Parathyroid adenoma (tissue), 2 donors: ENCODE measurements around the gene LITAFD.

Source experiments
- H2AFZ ChIP-seq: fragments of 300-600 bp; sonication (generic); one replicate; pipeline ENCODE4 v1.7.0; 2017; ENCODE audit warnings: antibody characterized with exemption, mild to moderate bottlenecking
- H3K27ac ChIP-seq: fragments of 300-600 bp; sonication (generic); one replicate; pipeline ENCODE4 v1.7.0; 2017
- H3K27me3 ChIP-seq: fragments of 300-600 bp; sonication (generic); one replicate; pipeline ENCODE4 v1.7.0; 2017; ENCODE audit warnings: low read length; ENCODE audit not compliant: control insufficient read depth, insufficient read depth
- H3K36me3 ChIP-seq: fragments of 300-600 bp; sonication (generic); one replicate; pipeline ENCODE4 v1.7.0; 2017; ENCODE audit warnings: low read length; ENCODE audit not compliant: control insufficient read depth, insufficient read depth
- H3K4me1 ChIP-seq: fragments of 300-600 bp; sonication (generic); one replicate; pipeline ENCODE4 v1.7.0; 2017; ENCODE audit warnings: control low read depth
- H3K4me2 ChIP-seq: fragments of 300-600 bp; sonication (generic); one replicate; pipeline ENCODE4 v1.7.0; 2017; ENCODE audit warnings: low read length
- H3K4me3 ChIP-seq: fragments of 300-600 bp; sonication (generic); one replicate; pipeline ENCODE4 v1.7.0; 2017; ENCODE audit warnings: low read depth, low read length
- H3K79me2 ChIP-seq: fragments of 300-600 bp; sonication (generic); one replicate; pipeline ENCODE4 v1.7.0; 2017; ENCODE audit warnings: control low read depth
- H3K9ac ChIP-seq: fragments of 300-600 bp; sonication (generic); one replicate; pipeline ENCODE4 v1.7.0; 2017; ENCODE audit warnings: mild to moderate bottlenecking
- H3K9me3 ChIP-seq: fragments of 300-600 bp; sonication (generic); one replicate; pipeline ENCODE4 v1.7.0; 2017; ENCODE audit warnings: low read length; ENCODE audit not compliant: control insufficient read depth
- TF ChIP-seq, protein P1 (sequence below): fragments of 300-600 bp; sonication (generic); IDR thresholded peaks from one replicate; pipeline ENCODE4 v1.7.0; 2017; ENCODE audit warnings: antibody characterized with exemption, mild to moderate bottlenecking
- donor health status: primary hyperparathyroidism.

LITAFD gene

GRCh38 chr16:8851761-8852403 is 30.3 kb upstream of the LITAFD start:
- Histone ChIP-seq H3K9me3 (no peaks in the 10 kb centered on the region), H3K36me3 (no peaks in the 10 kb centered on the region), H3K4me2 (no peak overlapping the region), H3K9ac (no peak overlapping the region), H3K27ac (peak overlapping the region; percentile 30), H3K4me1 (no peaks in the 10 kb centered on the region), H3K27me3 (no peaks in the 10 kb centered on the region), H3K79me2 (no peaks in the 10 kb centered on the region), H2AFZ (no peak overlapping the region), H3K4me3 (no peak overlapping the region)
- TF ChIP-seq, protein P1, sequence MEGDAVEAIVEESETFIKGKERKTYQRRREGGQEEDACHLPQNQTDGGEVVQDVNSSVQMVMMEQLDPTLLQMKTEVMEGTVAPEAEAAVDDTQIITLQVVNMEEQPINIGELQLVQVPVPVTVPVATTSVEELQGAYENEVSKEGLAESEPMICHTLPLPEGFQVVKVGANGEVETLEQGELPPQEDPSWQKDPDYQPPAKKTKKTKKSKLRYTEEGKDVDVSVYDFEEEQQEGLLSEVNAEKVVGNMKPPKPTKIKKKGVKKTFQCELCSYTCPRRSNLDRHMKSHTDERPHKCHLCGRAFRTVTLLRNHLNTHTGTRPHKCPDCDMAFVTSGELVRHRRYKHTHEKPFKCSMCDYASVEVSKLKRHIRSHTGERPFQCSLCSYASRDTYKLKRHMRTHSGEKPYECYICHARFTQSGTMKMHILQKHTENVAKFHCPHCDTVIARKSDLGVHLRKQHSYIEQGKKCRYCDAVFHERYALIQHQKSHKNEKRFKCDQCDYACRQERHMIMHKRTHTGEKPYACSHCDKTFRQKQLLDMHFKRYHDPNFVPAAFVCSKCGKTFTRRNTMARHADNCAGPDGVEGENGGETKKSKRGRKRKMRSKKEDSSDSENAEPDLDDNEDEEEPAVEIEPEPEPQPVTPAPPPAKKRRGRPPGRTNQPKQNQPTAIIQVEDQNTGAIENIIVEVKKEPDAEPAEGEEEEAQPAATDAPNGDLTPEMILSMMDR, result no peak

DNA sequence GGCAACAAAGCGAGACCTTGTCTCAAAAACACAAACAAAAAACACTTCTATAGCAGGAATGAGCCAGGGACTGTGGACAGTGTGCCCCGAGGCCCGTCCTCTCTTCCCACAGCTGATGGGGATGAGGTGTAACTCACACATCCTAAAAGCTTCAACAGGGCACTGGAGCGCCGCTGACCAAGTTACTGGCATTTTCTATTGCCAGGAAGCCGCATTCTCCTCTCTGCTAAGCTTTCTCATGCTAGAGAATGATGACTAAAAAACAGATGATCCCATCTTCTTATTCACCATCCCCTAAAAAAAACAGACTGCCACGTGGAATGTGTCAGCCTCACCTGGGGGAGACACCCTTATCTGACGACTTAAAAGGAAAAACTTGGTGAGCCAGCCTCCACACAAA is 29.6 kb upstream of the LITAFD start:
- Histone ChIP-seq H3K36me3 (no peaks in the 10 kb centered on the region), H3K79me2 (no peaks in the 10 kb centered on the region)

DNA sequence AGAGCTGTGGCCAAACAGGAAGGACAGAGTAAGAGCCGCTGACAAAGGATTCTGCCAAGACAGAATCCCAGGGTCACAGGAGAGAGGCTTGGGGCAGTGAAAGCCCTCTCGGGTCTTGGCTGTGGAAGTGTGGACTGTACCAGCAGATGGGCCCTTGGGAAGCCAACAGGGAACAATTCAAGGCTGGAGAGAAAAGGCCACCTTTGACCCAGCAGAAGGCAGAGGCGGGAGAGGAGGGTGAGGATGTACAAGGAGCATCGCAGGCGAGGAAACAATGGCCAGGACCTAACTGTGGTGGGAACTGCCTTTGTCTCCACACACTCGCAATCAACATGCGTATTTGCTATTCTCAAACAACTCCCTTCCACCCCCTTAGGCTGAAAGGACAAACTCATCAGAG is 29.0 kb upstream of the LITAFD start:
- Histone ChIP-seq H3K4me2 (no peak overlapping the region), H3K9ac (no peak overlapping the region), H3K4me1 (no peaks in the 10 kb centered on the region), H3K9me3 (no peaks in the 10 kb centered on the region), H3K4me3 (no peak overlapping the region), H3K27ac (peak overlapping the region; percentile 30), H3K36me3 (no peaks in the 10 kb centered on the region), H3K79me2 (no peaks in the 10 kb centered on the region), H2AFZ (no peak overlapping the region), H3K27me3 (no peaks in the 10 kb centered on the region)
- TF ChIP-seq, protein P1, result no peak

More for the DNA sequence above, 29.6 kb upstream of the LITAFD start:
- Histone ChIP-seq H3K4me2 (no peak overlapping the region), H3K27me3 (no peaks in the 10 kb centered on the region), H3K4me3 (no peak overlapping the region), H2AFZ (no peak overlapping the region), H3K9ac (no peak overlapping the region), H3K9me3 (no peaks in the 10 kb centered on the region), H3K4me1 (no peaks in the 10 kb centered on the region), H3K27ac (peak overlapping the region; percentile 30)
- TF ChIP-seq, protein P1, result no peak

DNA sequence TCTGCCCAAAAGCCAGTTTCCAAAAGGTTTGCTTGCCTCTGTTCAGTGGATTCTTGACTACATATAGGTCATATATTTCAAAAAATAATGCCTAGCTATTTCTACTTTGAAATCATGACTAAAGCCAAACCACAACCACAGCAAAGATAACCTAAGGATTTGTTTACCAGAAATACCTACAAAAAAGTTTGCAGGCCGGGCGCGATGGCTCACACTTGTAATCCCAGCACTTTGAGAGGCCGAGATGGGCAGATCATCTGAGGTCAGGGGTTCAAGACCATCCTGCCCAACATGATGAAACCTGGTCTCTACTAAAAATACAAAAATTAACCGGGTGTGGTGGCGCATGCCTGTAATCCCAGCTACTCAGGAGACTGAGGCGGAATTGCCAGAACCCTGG is 28.5 kb upstream of the LITAFD start:
- TF ChIP-seq, protein P1, result no peak
- H3K4me2 ChIP-seq, result no peak overlapping the region
- H3K36me3 ChIP-seq, result no peaks in the 10 kb centered on the region

More for the DNA sequence above, 28.5 kb upstream of the LITAFD start:
- Histone ChIP-seq H3K9me3 (no peaks in the 10 kb centered on the region), H2AFZ (no peak overlapping the region), H3K4me1 (no peaks in the 10 kb centered on the region), H3K9ac (no peak overlapping the region), H3K79me2 (no peaks in the 10 kb centered on the region), H3K4me3 (no peak overlapping the region), H3K27ac (no peak overlapping the region), H3K27me3 (no peaks in the 10 kb centered on the region)
